ENCODE data around the gene G0S2.

The G0S2 gene

DNA sequence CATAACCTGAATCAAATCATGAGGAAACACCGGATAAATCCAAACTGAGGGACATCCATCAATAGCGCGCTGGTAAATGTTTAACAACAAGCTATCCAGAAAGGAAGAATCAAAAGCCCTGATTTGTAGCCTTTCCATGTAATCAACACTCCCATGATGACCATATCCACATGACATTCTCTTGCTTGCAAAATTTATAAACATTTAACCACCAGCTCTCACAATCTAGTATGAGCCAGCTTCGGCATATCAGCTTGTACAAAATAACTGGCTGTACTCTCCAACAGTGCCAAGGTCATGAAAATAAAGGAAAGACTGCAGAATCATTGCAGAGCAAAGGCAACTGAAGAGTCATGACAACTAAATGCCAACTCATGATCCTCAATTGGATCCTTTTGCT lies 45.1 kb downstream of the G0S2 start:
- no peak for DNase-seq (ENCODE audit: low read depth in 2 of 2)

DNA sequence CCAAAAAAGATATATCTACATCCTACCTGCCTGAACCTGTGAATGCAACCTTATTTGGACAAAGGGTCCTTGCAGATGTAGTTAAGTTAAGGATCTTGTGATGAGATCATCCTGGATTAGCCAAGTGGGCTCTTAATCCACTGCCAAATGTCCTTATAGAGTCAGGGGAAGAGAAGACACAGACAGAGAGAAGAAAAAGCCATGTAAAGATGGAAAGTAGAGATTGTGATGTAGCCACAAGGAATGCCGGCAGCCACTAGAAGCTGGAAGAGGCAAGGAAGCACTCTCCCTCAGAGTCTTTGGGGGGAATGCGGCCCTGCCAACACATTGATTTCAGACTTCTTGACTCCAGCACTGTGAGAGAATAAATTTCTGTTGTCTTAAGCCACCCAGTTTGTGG lies 45.6 kb downstream of the G0S2 start:
- DNase-seq (ENCODE audit: low read depth in 2 of 2): no peak

DNA sequence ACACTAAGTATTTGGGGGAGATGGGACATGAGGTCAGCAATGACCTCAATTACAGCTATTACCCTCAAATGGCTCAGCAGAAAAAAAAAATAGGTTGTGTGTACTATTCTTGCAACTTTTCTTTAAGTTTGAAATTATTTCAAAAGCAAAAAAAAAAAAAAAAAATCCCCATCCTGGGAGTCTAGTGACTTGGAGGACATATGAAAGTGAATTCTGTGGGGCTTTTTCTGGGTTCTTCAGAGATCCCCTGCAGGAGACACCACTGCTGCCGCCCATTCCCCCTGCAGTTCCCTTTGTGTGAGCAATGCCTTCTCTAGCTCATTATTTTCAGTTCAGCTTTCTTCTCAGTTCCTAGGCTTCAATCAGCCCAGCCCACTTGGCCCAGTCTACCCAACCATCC lies 46.1 kb downstream of the G0S2 start:
- no peak for DNase-seq (ENCODE audit: low read depth in 2 of 2)

DNA sequence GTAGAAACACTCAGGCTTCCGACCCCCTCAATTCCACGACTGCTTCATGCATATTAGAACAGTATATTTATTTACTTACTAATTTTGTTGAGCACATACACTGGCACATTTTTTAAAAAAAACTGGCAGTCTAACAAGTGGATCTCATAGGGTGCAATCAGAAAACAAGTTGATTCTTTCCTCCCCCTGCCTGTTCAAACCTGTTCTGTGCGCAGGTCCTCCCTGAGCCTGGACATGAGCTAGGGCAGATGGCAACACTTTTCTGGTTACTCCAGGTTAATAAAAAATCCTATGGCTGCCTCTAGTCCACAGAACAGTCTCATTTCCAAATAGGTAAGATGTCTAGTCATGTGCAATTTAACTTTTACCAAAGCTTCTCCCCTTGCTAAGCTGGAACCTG lies 48.1 kb downstream of the G0S2 start:
- DNase-seq (ENCODE audit: low read depth in 2 of 2): no peak

DNA sequence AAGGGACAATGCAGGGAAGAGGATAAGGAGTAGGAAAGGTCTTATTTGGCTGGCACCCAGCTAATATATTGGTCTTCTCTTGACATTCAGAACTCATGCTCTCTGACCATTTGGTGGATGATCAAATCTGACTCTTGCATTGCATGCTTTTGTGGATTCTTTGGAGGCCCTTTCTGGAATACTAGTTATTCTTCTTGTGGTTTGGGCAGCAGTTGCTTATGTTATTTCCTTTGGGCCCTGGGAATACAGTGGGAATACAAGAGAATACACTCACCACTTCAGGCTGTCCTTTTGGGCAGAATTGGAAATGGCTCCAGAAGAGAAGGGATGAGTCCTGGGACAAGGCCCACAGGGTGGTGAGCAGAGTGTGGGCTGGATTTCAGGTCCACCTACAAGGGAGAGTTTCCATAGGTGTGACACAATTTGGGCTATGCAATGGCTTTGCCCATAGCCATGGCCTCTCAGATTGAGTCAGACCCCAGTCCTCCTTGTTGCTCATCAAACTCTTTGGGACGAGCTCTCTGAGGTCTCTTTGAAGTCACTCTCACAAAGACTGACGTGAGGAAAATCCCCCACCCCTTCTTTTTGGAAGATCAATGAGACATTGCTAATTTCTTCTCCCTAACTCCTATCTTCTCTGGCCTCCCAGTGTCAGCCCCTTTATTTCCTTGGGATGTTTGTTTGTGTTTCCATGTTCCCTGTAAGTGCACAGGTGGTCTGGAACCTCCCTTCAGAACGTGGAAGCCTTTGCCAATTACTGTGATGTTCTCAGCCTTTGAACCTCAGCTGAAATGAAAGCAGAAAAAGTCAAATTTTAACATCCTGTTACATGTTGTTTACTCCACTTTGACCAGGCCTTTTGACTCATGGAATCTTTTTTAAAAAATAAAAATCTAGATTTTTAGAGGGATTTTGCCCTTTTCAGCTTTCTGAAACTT lies 48.8 kb downstream of the G0S2 start:
- DNase-seq (ENCODE audit: low read depth in 2 of 2): peak in 1 of 2 donors; percentile 17
